LHCN-M2 (cell line): ENCODE measurements around the gene ULK1. TPM values are rescaled to one million over a fixed set of nuclear protein-coding genes. Genes with fewer than 3 reads are reported as not detected.

Experiments
- DNase-seq: peaks from one replicate; pipeline ENCODE4 v3.0.0-alpha.2; 2012; ENCODE audit warnings: low read depth
- total RNA-seq: library from RNA; depleted of rRNA; stranded (reverse); fragments of >200 nt; gene quantifications from 2 replicates; pipeline ENCODE4 v1.2.3, GENCODE V29; 2014

The ULK1 gene
- total RNA-seq, 1 experiment from 2014 or later = 6.8 TPM

GRCh38 chr12:131907379-131908091 lies 13.1 kb downstream of the ULK1 start:
- DNase-seq = no peak

- DNase-seq = no peak
Measured at GRCh38 chr12:131908092-131909080, 14.0 kb downstream of the ULK1 start.

- no peak for DNase-seq
Measured at GRCh38 chr12:131909081-131909751, 14.8 kb downstream of the ULK1 start.

- no peak for DNase-seq
Measured at GRCh38 chr12:131909752-131910219, 15.4 kb downstream of the ULK1 start.

DNA sequence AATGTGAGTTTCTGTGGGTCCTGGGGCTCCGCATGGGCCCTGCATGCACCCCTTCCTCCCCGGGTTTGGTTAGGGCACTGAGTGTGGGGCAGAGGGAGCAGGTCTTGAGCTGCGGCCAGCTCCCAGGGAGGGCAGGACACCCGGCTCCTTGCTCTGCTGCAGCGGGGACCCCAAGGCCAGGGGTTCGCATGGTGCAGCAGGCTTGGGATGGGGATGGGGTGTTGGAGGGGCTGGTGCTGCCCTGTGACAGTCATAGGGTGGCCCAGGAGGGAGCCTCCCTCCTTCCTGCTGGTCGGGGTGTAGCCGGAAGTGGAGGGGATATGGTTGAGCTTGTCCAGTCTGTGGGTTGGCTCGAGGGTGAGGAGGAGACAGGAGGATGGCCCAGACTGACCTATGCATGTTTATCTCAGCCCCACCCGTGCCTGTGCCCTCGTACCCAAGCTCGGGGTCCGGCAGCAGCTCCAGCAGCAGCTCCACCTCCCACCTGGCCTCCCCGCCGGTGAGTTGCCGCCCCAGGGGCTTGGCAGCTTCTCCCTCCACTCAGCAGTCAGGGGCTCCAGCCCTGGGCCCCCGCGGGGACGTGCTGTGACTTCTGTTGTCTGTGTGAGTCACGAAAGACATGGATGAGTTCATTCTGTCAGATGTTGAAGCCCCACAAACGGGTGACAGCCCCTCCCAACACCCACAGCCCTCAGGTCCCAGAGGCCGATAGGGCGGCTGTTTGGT lies 16.0 kb downstream of the ULK1 start:
- no peak for DNase-seq

- DNase-seq = no peak
Measured at GRCh38 chr12:131911028-131911650, 16.7 kb downstream of the ULK1 start.

GRCh38 chr12:131911851-131912477 lies 17.5 kb downstream of the ULK1 start:
- no peak for DNase-seq

DNA sequence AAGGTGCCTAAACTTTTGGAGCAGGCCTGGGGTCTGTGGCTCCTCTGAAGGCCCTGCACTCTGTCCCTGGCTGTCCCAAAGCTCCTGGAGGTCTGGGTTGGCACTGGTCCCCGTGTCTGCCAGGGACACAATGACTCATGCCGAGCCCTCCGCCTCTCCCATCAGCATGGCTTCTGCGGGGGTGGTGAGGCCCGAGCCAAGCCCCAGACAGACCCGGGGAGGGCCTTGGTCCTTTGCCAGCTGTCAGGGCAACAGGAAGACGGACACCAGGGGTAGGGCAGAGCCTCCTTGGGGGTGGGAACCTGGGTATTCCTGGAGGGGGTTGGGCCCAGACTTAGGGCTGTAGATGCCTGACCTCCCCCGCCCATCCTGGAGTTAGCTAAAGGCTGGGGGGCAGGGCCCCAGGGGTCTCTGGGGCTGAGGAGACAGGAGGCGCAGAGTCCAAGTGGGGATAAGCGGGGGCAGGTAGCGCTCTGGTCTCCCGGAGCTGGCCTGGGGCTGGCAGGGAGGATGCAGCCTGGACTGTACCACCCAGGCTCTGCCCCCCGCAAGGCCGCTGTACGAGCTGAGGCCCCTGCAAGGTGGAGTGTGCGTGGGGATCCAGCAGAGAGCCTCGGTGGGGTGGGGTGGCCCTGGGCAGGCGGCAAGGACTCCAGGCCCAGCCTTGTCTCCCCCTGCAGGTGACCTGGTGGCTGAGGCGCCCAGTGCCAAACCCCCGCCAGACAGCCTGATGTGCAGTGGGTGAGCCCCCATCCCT lies 18.3 kb downstream of the ULK1 start:
- DNase-seq = peak; percentile 65

DNA sequence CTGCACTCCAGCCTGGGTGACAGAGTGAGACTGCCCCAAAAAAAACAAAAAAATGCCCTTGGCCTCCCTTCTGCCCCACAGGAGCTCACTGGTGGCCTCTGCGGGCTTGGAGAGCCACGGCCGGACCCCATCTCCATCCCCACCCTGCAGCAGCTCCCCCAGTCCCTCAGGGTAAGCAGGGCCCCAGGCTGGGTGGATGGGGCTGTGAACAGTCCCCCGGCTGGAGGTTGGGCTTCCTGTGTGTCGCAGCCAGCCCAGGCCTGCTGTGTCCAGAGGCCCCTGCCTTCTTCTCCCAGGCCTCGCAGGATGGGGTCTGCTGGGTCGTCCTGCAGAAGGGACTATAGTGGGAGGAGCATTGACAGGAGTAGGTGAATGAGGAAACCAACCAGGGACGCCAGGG lies 19.2 kb downstream of the ULK1 start:
- no peak for DNase-seq

- no peak for DNase-seq
Measured at GRCh38 chr12:131914179-131914702, 19.8 kb downstream of the ULK1 start.

DNA sequence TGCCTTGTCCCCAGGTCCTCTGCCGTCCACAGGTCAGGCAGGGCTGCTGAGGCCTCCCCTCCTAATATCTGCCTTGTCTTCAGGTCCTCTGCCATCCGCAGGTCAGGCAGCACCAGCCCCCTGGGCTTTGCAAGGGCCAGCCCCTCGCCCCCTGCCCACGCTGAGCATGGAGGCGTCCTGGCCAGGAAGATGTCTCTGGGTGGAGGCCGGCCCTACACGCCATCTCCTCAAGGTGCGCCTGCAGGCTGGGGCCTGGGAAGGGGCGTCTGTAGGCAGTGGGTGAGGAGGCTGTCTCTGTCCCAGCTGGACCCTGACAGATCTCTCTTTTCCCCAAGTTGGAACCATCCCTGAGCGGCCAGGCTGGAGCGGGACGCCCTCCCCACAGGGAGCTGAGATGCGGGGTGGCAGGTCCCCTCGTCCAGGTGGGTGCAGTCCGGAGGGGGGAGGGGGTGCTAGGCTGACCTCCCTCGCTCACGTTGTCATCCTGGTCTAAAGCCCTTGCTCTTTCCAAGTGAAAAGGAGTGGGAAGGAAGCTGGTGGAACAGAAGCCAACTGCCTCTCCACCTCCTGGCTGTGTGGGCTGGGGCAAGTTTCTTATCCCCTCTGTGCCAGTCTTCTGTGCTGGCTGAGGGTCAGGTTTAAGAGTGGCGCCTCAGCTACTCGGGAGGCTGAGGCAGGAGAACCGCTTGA lies 20.7 kb downstream of the ULK1 start:
- no peak for DNase-seq

DNA sequence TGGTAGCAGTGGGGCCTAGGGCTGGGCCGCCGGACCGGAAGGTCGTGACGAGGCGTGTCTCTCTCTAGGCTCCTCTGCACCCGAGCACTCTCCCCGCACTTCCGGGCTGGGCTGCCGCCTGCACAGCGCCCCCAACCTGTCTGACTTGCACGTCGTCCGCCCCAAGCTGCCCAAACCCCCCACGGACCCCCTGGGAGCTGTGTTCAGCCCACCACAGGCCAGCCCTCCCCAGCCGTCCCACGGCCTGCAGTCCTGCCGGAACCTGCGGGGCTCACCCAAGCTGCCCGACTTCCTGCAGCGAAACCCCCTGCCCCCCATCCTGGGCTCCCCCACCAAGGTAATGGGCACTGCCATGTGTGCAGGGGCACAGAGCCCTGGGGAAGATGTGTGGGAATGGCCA lies 21.4 kb downstream of the ULK1 start:
- DNase-seq = no peak

DNA sequence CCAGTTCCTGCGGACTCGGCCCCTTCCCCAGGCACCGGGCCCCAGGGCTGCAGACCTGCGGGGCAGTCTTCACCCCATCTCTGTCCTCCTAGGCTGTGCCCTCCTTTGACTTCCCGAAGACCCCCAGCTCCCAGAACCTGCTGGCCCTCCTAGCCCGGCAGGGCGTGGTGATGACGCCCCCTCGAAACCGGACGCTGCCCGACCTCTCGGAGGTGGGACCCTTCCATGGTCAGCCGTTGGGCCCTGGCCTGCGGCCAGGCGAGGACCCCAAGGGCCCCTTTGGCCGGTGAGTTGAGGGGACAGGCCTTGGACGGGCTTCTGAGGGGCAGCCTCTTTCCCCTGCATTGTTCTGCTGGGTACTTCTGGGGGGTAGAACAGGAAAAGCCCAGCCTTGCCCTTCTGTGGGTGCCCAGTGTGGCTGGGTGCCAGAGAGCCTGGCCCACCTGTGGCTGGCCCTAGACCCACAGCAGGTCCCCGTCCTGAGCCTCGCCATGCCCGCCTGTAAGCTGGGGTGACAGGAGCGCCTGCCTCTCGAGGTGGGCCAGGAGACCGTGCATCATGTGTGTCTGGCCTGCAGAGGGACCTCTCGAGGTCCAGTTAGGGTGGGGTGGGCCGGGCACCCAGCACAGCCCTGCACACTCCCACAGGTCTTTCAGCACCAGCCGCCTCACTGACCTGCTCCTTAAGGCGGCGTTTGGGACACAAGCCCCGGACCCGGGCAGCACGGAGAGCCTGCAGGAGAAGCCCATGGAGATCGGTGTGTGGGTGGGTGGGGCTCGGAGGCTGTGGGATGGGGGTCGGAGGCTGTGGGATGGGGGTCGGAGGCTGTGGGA lies 22.1 kb downstream of the ULK1 start:
- no peak for DNase-seq

GRCh38 chr12:131917139-131917710 lies 22.8 kb downstream of the ULK1 start:
- no peak for DNase-seq

DNA sequence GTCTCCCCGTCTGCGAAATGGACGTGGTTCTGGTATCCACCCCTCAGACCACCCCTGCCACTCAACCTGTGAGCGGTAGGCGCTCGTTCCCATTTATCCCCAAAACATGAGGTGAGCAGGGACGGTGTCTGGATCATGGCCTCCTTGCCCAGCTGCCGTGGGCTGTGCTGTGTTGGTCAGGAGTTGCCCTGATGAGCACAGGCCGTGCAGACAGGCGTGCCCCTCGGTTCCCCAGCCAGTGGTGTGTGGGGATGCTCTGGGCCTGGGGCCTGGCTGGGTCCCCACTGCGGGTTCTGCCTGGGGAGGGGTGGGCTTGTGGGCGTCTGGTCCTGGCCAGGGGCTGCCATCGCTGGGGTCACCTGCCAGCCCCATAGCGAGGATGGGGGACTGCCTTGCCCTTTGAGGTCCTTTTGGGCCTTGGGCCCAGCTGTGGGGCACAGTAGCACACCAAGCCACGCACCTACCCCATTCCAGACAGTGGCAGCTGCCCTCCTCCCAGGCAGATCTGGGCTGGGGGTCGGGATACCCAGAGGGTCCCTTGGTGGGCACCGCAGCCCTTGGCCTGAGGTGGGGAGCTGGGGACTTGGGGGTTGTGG lies 23.4 kb downstream of the ULK1 start:
- no peak for DNase-seq

DNA sequence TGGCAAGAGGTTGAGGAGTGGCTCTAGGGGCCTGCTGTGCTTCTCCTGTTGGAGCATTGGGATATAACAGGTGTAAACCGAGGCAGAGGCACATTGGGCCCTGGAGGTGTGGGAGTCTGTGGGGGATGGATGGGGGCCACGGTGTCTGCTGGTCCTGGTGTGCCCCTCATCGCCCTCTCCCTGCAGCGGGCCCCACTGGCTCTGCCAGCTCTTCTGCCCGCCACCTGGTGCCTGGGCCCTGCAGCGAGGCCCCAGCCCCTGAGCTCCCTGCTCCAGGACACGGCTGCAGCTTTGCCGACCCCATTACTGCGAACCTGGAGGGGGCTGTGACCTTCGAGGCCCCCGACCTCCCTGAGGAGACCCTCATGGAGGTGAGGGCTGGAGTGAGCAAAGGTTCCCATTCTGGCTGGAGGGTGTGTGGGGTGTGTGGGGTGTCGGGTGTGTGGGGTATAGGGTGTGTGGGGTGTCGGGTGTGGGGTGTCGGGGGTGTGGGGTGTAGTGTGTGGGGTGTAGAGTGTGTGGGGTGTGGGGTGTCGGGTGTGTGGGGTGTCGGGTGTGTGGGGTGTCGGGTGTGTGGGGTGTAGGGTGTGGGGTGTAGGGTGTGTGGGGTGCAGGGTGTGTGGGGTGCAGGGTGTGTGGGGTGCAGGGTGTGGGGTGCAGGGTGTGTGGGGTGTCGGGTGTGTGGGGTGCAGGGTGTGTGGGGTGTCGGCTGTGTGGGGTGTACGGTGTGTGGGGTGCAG lies 24.1 kb downstream of the ULK1 start:
- no peak for DNase-seq

DNA sequence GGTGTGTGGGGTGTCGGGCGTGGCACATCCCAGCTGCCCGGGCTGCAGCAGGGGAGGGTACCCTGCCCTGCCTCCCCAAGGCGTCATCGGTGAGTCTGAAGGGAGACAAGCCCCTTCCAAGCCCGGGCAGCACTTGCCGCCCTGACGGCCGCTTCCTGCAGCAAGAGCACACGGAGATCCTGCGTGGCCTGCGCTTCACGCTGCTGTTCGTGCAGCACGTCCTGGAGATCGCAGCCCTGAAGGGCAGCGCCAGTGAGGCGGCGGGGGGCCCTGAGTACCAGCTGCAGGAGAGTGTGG lies 24.6 kb downstream of the ULK1 start:
- no peak for DNase-seq
